IMR-90 (cell line): ENCODE results near the gene PCNP. TPM values are rescaled to one million over a fixed set of nuclear protein-coding genes. Genes with fewer than 3 reads are reported as not detected.

Source experiments
- ATAC-seq: fragments of 200-7000 bp; cut with Tn5 transposase; 2 replicates; pipeline ENCODE4 v1.9.1; 2020; ENCODE audit warnings: low read depth, mild to moderate bottlenecking, moderate library complexity
- BruUV-seq: library from RNA; stranded (reverse); fragments of 400-500 nt; replicated peaks from 2 replicates; lab custom pipeline; 2021; lab: Mats Ljungman, UMichigan
- CTCF ChIA-PET: fragments of 300-600 bp; formaldehyde crosslinking; extraction: SDS; loops from one replicate; lab custom pipeline; 2021; ENCODE audit warnings: antibody characterized with exemption; lab: Yijun Ruan, JAX
- POLR2A ChIA-PET: fragments of 300-600 bp; sonication (Branson Sonifier 250); formaldehyde crosslinking; loops from one replicate; lab custom pipeline; 2022; ENCODE audit warnings: antibody characterized with exemption; ENCODE audit not compliant: unreplicated experiment; lab: Charles Lee
- DNase-seq: peaks from one replicate; pipeline ENCODE4 v3.0.0; 2013
- H2AFZ ChIP-seq: replicated peaks from 2 replicates; pipeline ENCODE3; 2013; ENCODE audit warnings: low read length, mild to moderate bottlenecking; ENCODE audit not compliant: poor library complexity
- H2AK5ac ChIP-seq: 2 replicates; pipeline ENCODE4 v1.6.1; 2013; ENCODE audit warnings: low read depth, low read length, inconsistent platforms
- H2AK9ac ChIP-seq: replicated peaks from 2 replicates; pipeline ENCODE3; 2013; ENCODE audit warnings: mild to moderate bottlenecking, low read depth, low read length, moderate library complexity; ENCODE audit not compliant: poor library complexity
- H2BK120ac ChIP-seq: 2 replicates; pipeline ENCODE4 v1.6.1; 2013; ENCODE audit warnings: low read depth, low read length, inconsistent platforms
- H2BK15ac ChIP-seq: 3 replicates; pipeline ENCODE4 v1.6.1; 2013; ENCODE audit warnings: low read depth, low read length, inconsistent platforms
- H2BK20ac ChIP-seq: 2 replicates; pipeline ENCODE4 v1.6.1; 2013; ENCODE audit warnings: low read depth, mild to moderate bottlenecking, inconsistent platforms, low read length, moderate library complexity
- H2BK5ac ChIP-seq: 2 replicates; pipeline ENCODE4 v1.6.1; 2013; ENCODE audit warnings: mild to moderate bottlenecking, low read depth, low read length, inconsistent platforms; ENCODE audit not compliant: poor library complexity, severe bottlenecking
- H3K14ac ChIP-seq: replicated peaks from 2 replicates; pipeline ENCODE4 v1.6.1; 2013; ENCODE audit warnings: low read depth, low read length, inconsistent platforms
- H3K18ac ChIP-seq: 2 replicates; pipeline ENCODE4 v1.6.1; 2013; ENCODE audit warnings: low read depth, low read length, control low read depth
- H3K23ac ChIP-seq: 2 replicates; pipeline ENCODE4 v1.6.1; 2013; ENCODE audit warnings: low read depth, low read length, inconsistent platforms
- H3K27ac ChIP-seq: 2 replicates; pipeline ENCODE4 v1.5.1; 2013; ENCODE audit warnings: mild to moderate bottlenecking, control low read depth, low read length; ENCODE audit not compliant: insufficient read depth
- H3K27me3 ChIP-seq: 2 replicates; pipeline ENCODE4 v1.6.1; 2013; ENCODE audit warnings: low read length; ENCODE audit not compliant: control insufficient read depth, insufficient read depth
- H3K36me3 ChIP-seq: 2 replicates; pipeline ENCODE4 v1.6.1; 2013; ENCODE audit warnings: low read length, mixed read lengths; ENCODE audit not compliant: control insufficient read depth, insufficient read depth
- H3K4ac ChIP-seq: 2 replicates; pipeline ENCODE4 v1.6.1; 2013; ENCODE audit warnings: low read depth, low read length, inconsistent platforms
- H3K4me1 ChIP-seq: 2 replicates; pipeline ENCODE4 v1.6.1; 2013; ENCODE audit warnings: low read length, mixed read lengths; ENCODE audit not compliant: control insufficient read depth, insufficient read depth
- H3K4me2 ChIP-seq: 2 replicates; pipeline ENCODE4 v1.6.1; 2013; ENCODE audit warnings: low read depth, mild to moderate bottlenecking, control low read depth, low read length, moderate library complexity
- H3K4me3 ChIP-seq: 2 replicates; pipeline ENCODE4 v1.5.1; 2013; ENCODE audit warnings: low read depth, mild to moderate bottlenecking, control low read depth, low read length, moderate library complexity; ENCODE audit not compliant: insufficient read depth
- H3K56ac ChIP-seq: 2 replicates; pipeline ENCODE4 v1.6.1; 2013; ENCODE audit warnings: low read length, inconsistent platforms; ENCODE audit not compliant: insufficient read depth; ENCODE audit errors: extremely low read depth
- H3K79me1 ChIP-seq, 2 experiments: 2 replicates each; pipeline ENCODE4 v1.6.1; 2013; ENCODE audit warnings: low read length in 2 of 2, inconsistent platforms in 1 of 2, low read depth in 1 of 2
- H3K9ac ChIP-seq: 2 replicates; pipeline ENCODE4 v1.6.1; 2013; ENCODE audit warnings: low read depth, low read length, control low read depth
- H3K9me1 ChIP-seq: 2 replicates; pipeline ENCODE4 v1.6.1; 2013; ENCODE audit warnings: low read length, inconsistent platforms; ENCODE audit not compliant: insufficient read depth
- H3K9me3 ChIP-seq: 2 replicates; pipeline ENCODE4 v1.6.1; 2013; ENCODE audit warnings: low read length; ENCODE audit not compliant: control insufficient read depth, insufficient read depth
- H4K20me1 ChIP-seq: 2 replicates; pipeline ENCODE4 v1.6.1; 2013; ENCODE audit warnings: low read length, inconsistent platforms; ENCODE audit not compliant: insufficient read depth
- H4K5ac ChIP-seq: 2 replicates; pipeline ENCODE4 v1.6.1; 2013; ENCODE audit warnings: mild to moderate bottlenecking, low read depth, low read length, control low read depth
- H4K8ac ChIP-seq, 2 experiments: 2 replicates each; pipeline ENCODE4 v1.6.1; 2013; ENCODE audit warnings: low read depth in 2 of 2, low read length in 2 of 2, control low read depth in 1 of 2, inconsistent platforms in 1 of 2
- H4K91ac ChIP-seq: 2 replicates; pipeline ENCODE4 v1.6.1; 2013; ENCODE audit warnings: low read depth, low read length, inconsistent platforms; ENCODE audit not compliant: insufficient read depth
- BHLHE40 ChIP-seq: fragments of 150-350 bp; IDR thresholded peaks from 2 replicates; pipeline ENCODE4 v1.6.1; 2016; ENCODE audit warnings: mild to moderate bottlenecking, low read depth, low read length
- CHD1 ChIP-seq: IDR thresholded peaks from 2 replicates; pipeline ENCODE4 v1.6.1; 2012; ENCODE audit warnings: low read depth, low read length, improper control_type of control experiment
- FOS ChIP-seq: fragments of 150-350 bp; IDR thresholded peaks from 2 replicates; pipeline ENCODE4 v1.6.1; 2016; ENCODE audit warnings: low read depth, low read length
- MAFK ChIP-seq: IDR thresholded peaks from 2 replicates; pipeline ENCODE4 v1.6.1; 2012; ENCODE audit warnings: low read depth, low read length, improper control_type of control experiment
- MAZ ChIP-seq: IDR thresholded peaks from 2 replicates; pipeline ENCODE4 v1.6.1; 2012; ENCODE audit warnings: low read depth, mild to moderate bottlenecking, low read length, improper control_type of control experiment, moderate library complexity, borderline replicate concordance
- MXI1 ChIP-seq: IDR thresholded peaks from 2 replicates; pipeline ENCODE4 v1.6.1; 2012; ENCODE audit warnings: low read depth, mild to moderate bottlenecking, low read length, moderate library complexity, borderline replicate concordance
- POLR2A ChIP-seq: IDR thresholded peaks from 2 replicates; pipeline ENCODE4 v1.6.1; 2012; ENCODE audit warnings: mild to moderate bottlenecking, low read depth, low read length
- RCOR1 ChIP-seq: IDR thresholded peaks from 2 replicates; pipeline ENCODE4 v1.6.1; 2012; ENCODE audit warnings: mild to moderate bottlenecking, low read length, improper control_type of control experiment; ENCODE audit not compliant: insufficient replicate concordance
- RFX5 ChIP-seq: IDR thresholded peaks from 2 replicates; pipeline ENCODE4 v1.8.0; 2012; ENCODE audit warnings: low read depth, mild to moderate bottlenecking, low read length, moderate library complexity
- WGBS, 2 experiments: methylation state at CpG; one replicate each; pipeline versions ENCODE4 v1.1.5 to v1.1.7; 2013; ENCODE audit warnings: missing lambda C conversion rate in 2 of 2; ENCODE audit not compliant: insufficient read length in 1 of 2; ENCODE audit errors: extremely low coverage in 2 of 2; 5-methylcytosine and 5-hydroxymethylcytosine counted together
- dilution Hi-C: fragments of 300-500 bp; cut with HindIII; formaldehyde crosslinking; loops from one replicate; pipeline ENCODE4 v1.14.3; 2018; ENCODE audit warnings: low sequenced_read_pairs; ENCODE audit not compliant: unreplicated experiment
- in situ Hi-C: fragments of 300-500 bp; cut with MboI; formaldehyde crosslinking; loops from 3 replicates; pipeline ENCODE4 v1.14.3; 2019; ENCODE audit warnings: low sequenced_read_pairs, inconsistent platforms, mixed read lengths
- intact Hi-C: fragments of 100-400 bp; cut with micrococcal nuclease; formaldehyde crosslinking; loops from 2 replicates; pipeline ENCODE4 v1.10.0; 2022
- polyA plus RNA-seq, 3 experiments: library from polyadenylated mRNA; depleted of rRNA; stranded (reverse); fragments of >200 nt; gene quantifications; 2 replicates each; pipeline ENCODE4 v1.2.3, GENCODE V29; 2012; ENCODE audit warnings: low replicate concordance in 1 of 3
- total RNA-seq: library from RNA; depleted of rRNA; stranded (reverse); fragments of >200 nt; gene quantifications from 2 replicates; pipeline ENCODE4 v1.2.3, GENCODE V29; 2012
- TF ChIP-seq, protein P1 (sequence below): fragments of 150-350 bp; IDR thresholded peaks from 2 replicates; pipeline ENCODE4 v1.6.1; 2017; ENCODE audit warnings: mild to moderate bottlenecking, antibody characterized with exemption, low read length, low read depth
- TF ChIP-seq, protein P2 (sequence below): conservative IDR thresholded peaks from 2 replicates; pipeline ENCODE4 v1.5.1; 2012; ENCODE audit warnings: mild to moderate bottlenecking, low read depth, low read length, improper control_type of control experiment

Gene PCNP
- total and polyA plus RNA-seq, 2 of the 4 experiments (the other 2 are of a cell fraction): 34.6 to 53.2 TPM

DNA sequence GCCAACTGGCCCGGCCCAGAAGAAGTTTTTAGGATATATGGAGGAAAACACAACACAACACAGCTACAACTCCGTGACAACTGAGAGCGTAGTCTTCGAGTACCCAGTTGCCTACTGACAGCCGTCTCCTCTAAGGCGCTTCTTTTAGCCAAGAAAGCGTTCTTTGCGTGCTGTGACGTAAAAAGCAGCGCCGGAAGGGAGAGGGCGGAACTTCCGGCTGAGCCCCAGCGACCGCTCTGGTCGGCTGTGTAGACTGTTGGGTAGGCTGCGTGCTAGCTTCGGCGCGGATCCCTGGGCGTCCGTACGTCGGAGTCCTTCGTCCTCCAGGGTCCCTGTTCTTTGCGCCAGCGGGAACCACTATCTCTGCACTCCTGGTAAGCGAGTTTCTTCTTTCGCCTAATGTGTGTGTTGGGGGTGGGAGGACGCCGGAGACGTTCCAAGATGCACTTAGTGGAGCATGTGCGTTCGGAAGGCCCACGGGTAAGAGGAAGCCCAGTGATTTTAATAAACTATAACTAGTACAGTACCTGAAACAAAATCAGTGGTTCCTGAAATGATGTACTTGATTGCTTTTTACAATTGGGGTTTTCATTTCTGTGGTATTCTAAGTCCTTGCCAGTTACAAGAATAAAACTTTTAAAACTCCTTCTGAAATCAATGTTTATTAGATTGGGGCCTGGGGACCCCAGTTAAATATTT is 12.2 kb upstream of the PCNP start, which contains the start of gene TRMT10C:
Gene TRMT10C (plus strand): TSS at position 239 of the 699 bp plus-strand sequence. CDS start 2,914 bp downstream, outside the sequence.
- H2BK15ac ChIP-seq: no peak within 1 kb of the TSS
- no peaks in the 10 kb centered on the region for H3K9me1 ChIP-seq
- H3K4me3 ChIP-seq: peak within 1 kb of the TSS; percentile 98
- H2AK5ac ChIP-seq: peak within 1 kb of the TSS; percentile 68
- peak within 1 kb of the TSS; percentile 93 for H3K9ac ChIP-seq
- TSS peak; percentile 61 for BruUV-seq
- ChIA-PET CTCF (interaction anchor here (0.6 kb wide), 1 partner anchor 186 kb away, joined by 4 read pairs; no protein-coding TSS in a partner anchor), POLR2A (no interaction called here)
- H3K27ac ChIP-seq: peak within 1 kb of the TSS; percentile 77
- H4K91ac ChIP-seq: peak within 1 kb of the TSS; percentile 78
- peaks cover 5% of the 10 kb centered on the region for H3K4me1 ChIP-seq
- peaks cover 5 to 42% of the 10 kb centered on the region in 2 experiments; a peak in 3 of 4 replicates for H3K79me1 ChIP-seq
- peaks cover 10% of the 10 kb centered on the region for H4K20me1 ChIP-seq
- H2BK20ac ChIP-seq: no peak within 1 kb of the TSS
- H3K4ac ChIP-seq: peak within 1 kb of the TSS; percentile 93
- peak within 1 kb of the TSS; percentile 82 for H3K4me2 ChIP-seq
- peak within 1 kb of the TSS; percentile 63 to 99 for H4K8ac ChIP-seq
- peak within 1 kb of the TSS; percentile 59 for H3K18ac ChIP-seq
- intact Hi-C loops (loop anchor here (10.0 kb wide), 1 partner anchor 667 kb away; no protein-coding TSS in a partner anchor), dilution Hi-C loops (no loop called here), in situ Hi-C loops (no loop called here)
- DNase-seq: peak; percentile 93
- no peaks in the 10 kb centered on the region for H3K9me3 ChIP-seq
- 0 out of 2 replicates have a peak within 1 kb of the TSS, but pooled peaks have one; percentile 43 for H2BK120ac ChIP-seq
- peak within 1 kb of the TSS; percentile 97 for H3K14ac ChIP-seq
- peak within 1 kb of the TSS; percentile 94 for H2AFZ ChIP-seq
- peak within 1 kb of the TSS; percentile 94 for H3K23ac ChIP-seq
- H3K27me3 ChIP-seq: peaks cover 1% of the 10 kb centered on the region
- 0% methylated on average over 8 of the region's 35 CpGs; no CpG with 5 or more reads in 1 of the 2 experiments for WGBS, 2 experiments
- peaks cover 3% of the 10 kb centered on the region; the same call in 1 of the 2 replicates for H3K36me3 ChIP-seq
- H2BK5ac ChIP-seq: peak within 1 kb of the TSS; percentile 83
- ATAC-seq: peak; percentile 95
- H3K56ac ChIP-seq: peak within 1 kb of the TSS; percentile 88; the same call in 1 of the 2 replicates
- peak; percentile 49; the same call in 1 of the 2 replicates for TF ChIP-seq MAZ
- no peak for TF ChIP-seq RFX5
- TF ChIP-seq MXI1: peak; percentile 84
- TF ChIP-seq POLR2A: peak; percentile 92
- no peak for TF ChIP-seq CHD1
- no peak for TF ChIP-seq RCOR1
- no peak for TF ChIP-seq FOS
- TF ChIP-seq, protein P1, sequence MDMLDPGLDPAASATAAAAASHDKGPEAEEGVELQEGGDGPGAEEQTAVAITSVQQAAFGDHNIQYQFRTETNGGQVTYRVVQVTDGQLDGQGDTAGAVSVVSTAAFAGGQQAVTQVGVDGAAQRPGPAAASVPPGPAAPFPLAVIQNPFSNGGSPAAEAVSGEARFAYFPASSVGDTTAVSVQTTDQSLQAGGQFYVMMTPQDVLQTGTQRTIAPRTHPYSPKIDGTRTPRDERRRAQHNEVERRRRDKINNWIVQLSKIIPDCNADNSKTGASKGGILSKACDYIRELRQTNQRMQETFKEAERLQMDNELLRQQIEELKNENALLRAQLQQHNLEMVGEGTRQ: no peak
- no peak for TF ChIP-seq MAFK
- TF ChIP-seq, protein P2, sequence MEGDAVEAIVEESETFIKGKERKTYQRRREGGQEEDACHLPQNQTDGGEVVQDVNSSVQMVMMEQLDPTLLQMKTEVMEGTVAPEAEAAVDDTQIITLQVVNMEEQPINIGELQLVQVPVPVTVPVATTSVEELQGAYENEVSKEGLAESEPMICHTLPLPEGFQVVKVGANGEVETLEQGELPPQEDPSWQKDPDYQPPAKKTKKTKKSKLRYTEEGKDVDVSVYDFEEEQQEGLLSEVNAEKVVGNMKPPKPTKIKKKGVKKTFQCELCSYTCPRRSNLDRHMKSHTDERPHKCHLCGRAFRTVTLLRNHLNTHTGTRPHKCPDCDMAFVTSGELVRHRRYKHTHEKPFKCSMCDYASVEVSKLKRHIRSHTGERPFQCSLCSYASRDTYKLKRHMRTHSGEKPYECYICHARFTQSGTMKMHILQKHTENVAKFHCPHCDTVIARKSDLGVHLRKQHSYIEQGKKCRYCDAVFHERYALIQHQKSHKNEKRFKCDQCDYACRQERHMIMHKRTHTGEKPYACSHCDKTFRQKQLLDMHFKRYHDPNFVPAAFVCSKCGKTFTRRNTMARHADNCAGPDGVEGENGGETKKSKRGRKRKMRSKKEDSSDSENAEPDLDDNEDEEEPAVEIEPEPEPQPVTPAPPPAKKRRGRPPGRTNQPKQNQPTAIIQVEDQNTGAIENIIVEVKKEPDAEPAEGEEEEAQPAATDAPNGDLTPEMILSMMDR: no peak
- no peak for TF ChIP-seq BHLHE40
- H2AK9ac ChIP-seq: peak within 1 kb of the TSS; percentile 89
- peak within 1 kb of the TSS; percentile 97 for H4K5ac ChIP-seq
